ENCODE results near the gene RANBP9.

RANBP9 gene

GRCh38 chr6:13664703-13665352 is 46.8 kb downstream of the RANBP9 start:
- no peaks in the 10 kb centered on the region for H3K4me1 ChIP-seq (ENCODE audit: insufficient read depth, insufficient read length)
- H3K4me3 ChIP-seq (ENCODE audit: insufficient read length, low read depth): no peak overlapping the region
- no peak for DNase-seq (ENCODE audit: low read depth, low spot score)
- TF ChIP-seq ZNF274 (IDR thresholded peaks at IDR 0.05; ENCODE audit: low read depth, low read length): no peak
- no peak for TF ChIP-seq YY1 (IDR thresholded peaks at IDR 0.05; ENCODE audit: insufficient read depth, insufficient read length)
- TF ChIP-seq SUZ12 (IDR thresholded peaks at IDR 0.05; ENCODE audit: extremely low read depth, insufficient read depth, insufficient read length): no peak
- H3K27me3 ChIP-seq (ENCODE audit: insufficient read depth, insufficient read length): no peaks in the 10 kb centered on the region
- H3K36me3 ChIP-seq (ENCODE audit: insufficient read depth, insufficient read length, low read length): no peaks in the 10 kb centered on the region
- no peak overlapping the region for H3K9ac ChIP-seq (ENCODE audit: insufficient read length, low read depth)
- H3K9me3 ChIP-seq (ENCODE audit: insufficient read depth, low read length): no peaks in the 10 kb centered on the region

GRCh38 chr6:13663986-13664385 is 47.6 kb downstream of the RANBP9 start:
- H3K27me3 ChIP-seq (ENCODE audit: insufficient read depth, insufficient read length): no peaks in the 10 kb centered on the region
- H3K9ac ChIP-seq (ENCODE audit: insufficient read length, low read depth): no peak overlapping the region
- no peak overlapping the region for H3K4me3 ChIP-seq (ENCODE audit: insufficient read length, low read depth)
- H3K9me3 ChIP-seq (ENCODE audit: insufficient read depth, low read length): no peaks in the 10 kb centered on the region
- no peak for DNase-seq (ENCODE audit: low read depth, low spot score)
- H3K4me1 ChIP-seq (ENCODE audit: insufficient read depth, insufficient read length): no peaks in the 10 kb centered on the region
- no peaks in the 10 kb centered on the region for H3K36me3 ChIP-seq (ENCODE audit: insufficient read depth, insufficient read length, low read length)
- TF ChIP-seq YY1 (IDR thresholded peaks at IDR 0.05; ENCODE audit: insufficient read depth, insufficient read length) (no peak), SUZ12 (IDR thresholded peaks at IDR 0.05; ENCODE audit: extremely low read depth, insufficient read depth, insufficient read length) (no peak), ZNF274 (IDR thresholded peaks at IDR 0.05; ENCODE audit: low read depth, low read length) (no peak)

GRCh38 chr6:13662651-13663334 is 48.8 kb downstream of the RANBP9 start:
- Histone ChIP-seq H3K27me3 (ENCODE audit: insufficient read depth, insufficient read length) (no peaks in the 10 kb centered on the region), H3K9me3 (ENCODE audit: insufficient read depth, low read length) (no peaks in the 10 kb centered on the region), H3K4me1 (ENCODE audit: insufficient read depth, insufficient read length) (no peaks in the 10 kb centered on the region), H3K36me3 (ENCODE audit: insufficient read depth, insufficient read length, low read length) (no peaks in the 10 kb centered on the region), H3K4me3 (ENCODE audit: insufficient read length, low read depth) (no peak overlapping the region), H3K9ac (ENCODE audit: insufficient read length, low read depth) (no peak overlapping the region)
- no peak for DNase-seq (ENCODE audit: low read depth, low spot score)
- no peak for TF ChIP-seq ZNF274 (IDR thresholded peaks at IDR 0.05; ENCODE audit: low read depth, low read length)
- no peak for TF ChIP-seq SUZ12 (IDR thresholded peaks at IDR 0.05; ENCODE audit: extremely low read depth, insufficient read depth, insufficient read length)
- TF ChIP-seq YY1 (IDR thresholded peaks at IDR 0.05; ENCODE audit: insufficient read depth, insufficient read length): no peak

- DNase-seq (ENCODE audit: low read depth, low spot score): no peak
- no peaks in the 10 kb centered on the region for H3K9me3 ChIP-seq (ENCODE audit: insufficient read depth, low read length)
- no peak overlapping the region for H3K4me3 ChIP-seq (ENCODE audit: insufficient read length, low read depth)
- H3K4me1 ChIP-seq (ENCODE audit: insufficient read depth, insufficient read length): no peaks in the 10 kb centered on the region
- no peaks in the 10 kb centered on the region for H3K36me3 ChIP-seq (ENCODE audit: insufficient read depth, insufficient read length, low read length)
- TF ChIP-seq YY1 (IDR thresholded peaks at IDR 0.05; ENCODE audit: insufficient read depth, insufficient read length): no peak
- no peak for TF ChIP-seq SUZ12 (IDR thresholded peaks at IDR 0.05; ENCODE audit: extremely low read depth, insufficient read depth, insufficient read length)
- TF ChIP-seq ZNF274 (IDR thresholded peaks at IDR 0.05; ENCODE audit: low read depth, low read length): no peak
- H3K27me3 ChIP-seq (ENCODE audit: insufficient read depth, insufficient read length): no peaks in the 10 kb centered on the region
- no peak overlapping the region for H3K9ac ChIP-seq (ENCODE audit: insufficient read length, low read depth)
Observed at GRCh38 chr6:13661647-13662046, 50.0 kb downstream of the RANBP9 start.

- Histone ChIP-seq H3K9ac (ENCODE audit: insufficient read length, low read depth) (no peak overlapping the region), H3K4me3 (ENCODE audit: insufficient read length, low read depth) (no peak overlapping the region), H3K27me3 (ENCODE audit: insufficient read depth, insufficient read length) (no peaks in the 10 kb centered on the region), H3K4me1 (ENCODE audit: insufficient read depth, insufficient read length) (no peaks in the 10 kb centered on the region), H3K9me3 (ENCODE audit: insufficient read depth, low read length) (no peaks in the 10 kb centered on the region), H3K36me3 (ENCODE audit: insufficient read depth, insufficient read length, low read length) (no peaks in the 10 kb centered on the region)
- TF ChIP-seq SUZ12 (IDR thresholded peaks at IDR 0.05; ENCODE audit: extremely low read depth, insufficient read depth, insufficient read length) (no peak), ZNF274 (IDR thresholded peaks at IDR 0.05; ENCODE audit: low read depth, low read length) (no peak), YY1 (IDR thresholded peaks at IDR 0.05; ENCODE audit: insufficient read depth, insufficient read length) (no peak)
- no peak for DNase-seq (ENCODE audit: low read depth, low spot score)
Observed at GRCh38 chr6:13660893-13661292, 50.7 kb downstream of the RANBP9 start.

- no peaks in the 10 kb centered on the region for H3K4me1 ChIP-seq (ENCODE audit: insufficient read depth, insufficient read length)
- no peaks in the 10 kb centered on the region for H3K9me3 ChIP-seq (ENCODE audit: insufficient read depth, low read length)
Observed at GRCh38 chr6:13660273-13660672, 51.4 kb downstream of the RANBP9 start.

GRCh38 chr6:13655700-13656099 is 55.9 kb downstream of the RANBP9 start:
- Histone ChIP-seq H3K9ac (ENCODE audit: insufficient read length, low read depth) (no peak overlapping the region), H3K36me3 (ENCODE audit: insufficient read depth, insufficient read length, low read length) (no peaks in the 10 kb centered on the region), H3K9me3 (ENCODE audit: insufficient read depth, low read length) (no peaks in the 10 kb centered on the region), H3K27me3 (ENCODE audit: insufficient read depth, insufficient read length) (no peaks in the 10 kb centered on the region), H3K4me3 (ENCODE audit: insufficient read length, low read depth) (no peak overlapping the region), H3K4me1 (ENCODE audit: insufficient read depth, insufficient read length) (no peaks in the 10 kb centered on the region)
- DNase-seq (ENCODE audit: low read depth, low spot score): no peak
- TF ChIP-seq SUZ12 (IDR thresholded peaks at IDR 0.05; ENCODE audit: extremely low read depth, insufficient read depth, insufficient read length): no peak
- TF ChIP-seq YY1 (IDR thresholded peaks at IDR 0.05; ENCODE audit: insufficient read depth, insufficient read length): no peak
- TF ChIP-seq ZNF274 (IDR thresholded peaks at IDR 0.05; ENCODE audit: low read depth, low read length): no peak

More at GRCh38 chr6:13660273-13660672, 51.4 kb downstream of the RANBP9 start:
- no peaks in the 10 kb centered on the region for H3K27me3 ChIP-seq (ENCODE audit: insufficient read depth, insufficient read length)
- DNase-seq (ENCODE audit: low read depth, low spot score): no peak
- TF ChIP-seq SUZ12 (IDR thresholded peaks at IDR 0.05; ENCODE audit: extremely low read depth, insufficient read depth, insufficient read length) (no peak), ZNF274 (IDR thresholded peaks at IDR 0.05; ENCODE audit: low read depth, low read length) (no peak), YY1 (IDR thresholded peaks at IDR 0.05; ENCODE audit: insufficient read depth, insufficient read length) (no peak)
- no peak overlapping the region for H3K4me3 ChIP-seq (ENCODE audit: insufficient read length, low read depth)
- no peak overlapping the region for H3K9ac ChIP-seq (ENCODE audit: insufficient read length, low read depth)
- no peaks in the 10 kb centered on the region for H3K36me3 ChIP-seq (ENCODE audit: insufficient read depth, insufficient read length, low read length)
